Measurements from ENCODE around the gene CRLF3.
"Not testable (repeated sequence)": the region's sequence is repeated elsewhere in the genome, so short reads cannot be mapped to it uniquely, and the experiment has no call there.

Gene CRLF3

GRCh38 chr17:30735644-30736043 lies 88.8 kb downstream of the CRLF3 start:
- not testable (repeated sequence) for DNase-seq

GRCh38 chr17:30735206-30735605 lies 89.3 kb downstream of the CRLF3 start:
- not testable (repeated sequence) for DNase-seq

GRCh38 chr17:30734153-30734552 lies 90.3 kb downstream of the CRLF3 start:
- DNase-seq = not testable (repeated sequence)

All from stimulated activated naive CD4-positive, alpha-beta T cell (primary cell).